SU-DHL-6 (cell line): Measurements from ENCODE around the gene HPGDS.

Experiments
- CTCF ChIP-seq: fragments of 200-600 bp; sonication (generic); IDR thresholded peaks from one replicate; pipeline ENCODE4 v1.5.1; 2017; ENCODE audit warnings: antibody characterized with exemption, mild to moderate bottlenecking, low read length, moderate library complexity; ENCODE audit not compliant: insufficient read depth, poor library complexity, severe bottlenecking
- EZH2phosphoT487 ChIP-seq: fragments of 200-600 bp; sonication (generic), shearing (Covaris generic); conservative IDR thresholded peaks from 2 replicates; pipeline ENCODE4 v1.6.1; 2018; ENCODE audit warnings: mild to moderate bottlenecking, antibody characterized with exemption, low read length, moderate library complexity, mixed read lengths

- TF ChIP-seq CTCF, result no peak
- TF ChIP-seq EZH2phosphoT487, result no peak
These were observed 16.6 kb upstream of the HPGDS start for GRCh38 chr4:94359221-94359620.
